ENCODE data around the gene TTLL13.
A peak's percentile ranks its signal among the peaks of the same experiment; 100 is the strongest.
"Not testable (repeated sequence)": the region's sequence is repeated elsewhere in the genome, so short reads cannot be mapped to it uniquely, and the experiment has no call there.

The TTLL13 gene

DNA sequence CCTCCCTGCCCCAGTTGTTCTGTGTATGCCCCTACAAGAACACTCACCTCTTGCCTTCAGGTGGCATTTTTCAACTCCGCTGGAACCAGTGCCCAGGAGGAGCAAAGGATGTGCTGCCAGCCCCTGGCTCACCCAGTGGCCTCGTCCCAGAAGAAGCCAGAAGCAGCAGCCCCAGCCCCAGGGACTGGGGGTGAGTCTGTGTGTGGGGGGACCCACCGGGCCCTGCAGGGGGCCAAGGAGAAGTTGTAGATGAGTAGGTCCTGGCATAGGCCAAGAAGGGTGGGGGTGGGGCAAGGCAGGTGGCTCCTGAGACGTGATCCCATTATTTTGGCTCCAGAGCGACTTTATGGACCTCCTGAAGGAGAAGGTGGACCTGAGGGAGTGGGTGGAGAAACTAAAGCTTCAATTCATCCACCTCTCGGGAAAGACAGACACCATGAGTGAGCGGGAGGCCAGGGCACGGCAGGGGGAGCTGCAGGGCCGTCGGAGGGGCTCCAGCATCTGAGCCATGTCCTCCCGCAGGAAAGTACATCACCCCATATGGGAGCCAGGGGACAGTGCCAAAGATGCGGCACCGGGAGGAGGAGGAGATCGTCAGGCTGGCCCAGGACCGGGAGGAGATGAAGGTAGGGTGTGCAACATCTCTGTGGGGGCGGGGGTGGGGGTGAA lies 45.4 kb downstream of the TTLL13 start:
- DNase-seq (ENCODE audit: low spot score in 2 of 2) = peak in 1 of 2 experiments; percentile 42

GRCh38 chr15:90295270-90295648 lies 45.9 kb downstream of the TTLL13 start:
- no peak for DNase-seq (ENCODE audit: low spot score in 2 of 2)
- Histone ChIP-seq H3K27me3 (ENCODE audit: low read depth) (0 out of 2 replicates have a peak, but pooled peaks cover 2% of the 10 kb centered on the region), H3K4me1 (no peaks in the 10 kb centered on the region), H3K9me3 (no peaks in the 10 kb centered on the region), H3K4me3 (no peak overlapping the region), H3K36me3 (replicated peaks) (no peaks in the 10 kb centered on the region)
- in situ Hi-C loops (cut with MboI; ENCODE audit: low sequenced_read_pairs) = no loop called here

More for the DNA sequence above, 45.4 kb downstream of the TTLL13 start:
- H3K4me1 ChIP-seq = no peaks in the 10 kb centered on the region
- H3K36me3 ChIP-seq (replicated peaks) = no peaks in the 10 kb centered on the region
- in situ Hi-C loops (cut with MboI; ENCODE audit: low sequenced_read_pairs) = no loop called here
- no peaks in the 10 kb centered on the region for H3K9me3 ChIP-seq
- H3K4me3 ChIP-seq = no peak overlapping the region
- 0 out of 2 replicates have a peak, but pooled peaks cover 2% of the 10 kb centered on the region for H3K27me3 ChIP-seq (ENCODE audit: low read depth)

GRCh38 chr15:90296316-90296884 lies 47.0 kb downstream of the TTLL13 start:
- DNase-seq (ENCODE audit: low spot score in 2 of 2); H3K36me3 ChIP-seq (replicated peaks); H3K4me3 ChIP-seq; H3K9me3 ChIP-seq; in situ Hi-C loops (cut with MboI; ENCODE audit: low sequenced_read_pairs); H3K27me3 ChIP-seq (ENCODE audit: low read depth); H3K4me1 ChIP-seq: not testable (repeated sequence)

DNA sequence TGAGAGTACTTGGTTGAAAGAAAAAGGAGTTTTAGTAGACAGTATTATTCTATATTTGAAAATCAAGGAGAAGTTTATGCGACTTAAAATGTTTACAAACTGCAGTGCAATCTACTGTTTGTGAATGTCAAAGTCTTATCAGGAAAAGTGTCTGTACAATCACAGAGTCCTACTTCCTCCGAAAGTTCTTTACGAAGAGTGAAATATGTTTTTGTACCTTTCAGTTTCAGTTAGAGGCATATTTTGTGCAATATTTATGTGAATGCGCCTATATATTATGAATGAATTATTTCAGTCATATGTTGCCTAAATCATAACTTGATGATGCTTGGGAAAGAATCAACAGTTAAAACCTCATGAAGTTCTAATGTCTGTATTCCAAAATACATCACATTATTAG lies 47.7 kb downstream of the TTLL13 start:
- Histone ChIP-seq H3K9me3 (no peaks in the 10 kb centered on the region), H3K4me3 (no peak overlapping the region), H3K4me1 (peaks cover 8% of the 10 kb centered on the region), H3K36me3 (replicated peaks) (no peaks in the 10 kb centered on the region), H3K27me3 (ENCODE audit: low read depth) (0 out of 2 replicates have a peak, but pooled peaks cover 2% of the 10 kb centered on the region)
- in situ Hi-C loops (cut with MboI; ENCODE audit: low sequenced_read_pairs) = no loop called here
- DNase-seq (ENCODE audit: low spot score in 2 of 2) = no peak

- Histone ChIP-seq H3K4me1 (peaks cover 11% of the 10 kb centered on the region), H3K27me3 (ENCODE audit: low read depth) (no peaks in the 10 kb centered on the region), H3K9me3 (no peaks in the 10 kb centered on the region), H3K4me3 (no peak overlapping the region), H3K36me3 (replicated peaks) (no peaks in the 10 kb centered on the region)
- no peak for DNase-seq (ENCODE audit: low spot score in 2 of 2)
- in situ Hi-C loops (cut with MboI; ENCODE audit: low sequenced_read_pairs) = no loop called here
These were observed 51.2 kb downstream of the TTLL13 start for GRCh38 chr15:90300541-90300940.

- in situ Hi-C loops (cut with MboI; ENCODE audit: low sequenced_read_pairs) = no loop called here
- H3K27me3 ChIP-seq (ENCODE audit: low read depth) = no peaks in the 10 kb centered on the region
- H3K36me3 ChIP-seq (replicated peaks) = no peaks in the 10 kb centered on the region
- peaks cover 11% of the 10 kb centered on the region for H3K4me1 ChIP-seq
- peak; percentile 15 to 88 for DNase-seq (ENCODE audit: low spot score in 2 of 2)
- H3K4me3 ChIP-seq = no peak overlapping the region
- no peaks in the 10 kb centered on the region for H3K9me3 ChIP-seq
These were observed 51.8 kb downstream of the TTLL13 start for GRCh38 chr15:90300988-90301706.

DNA sequence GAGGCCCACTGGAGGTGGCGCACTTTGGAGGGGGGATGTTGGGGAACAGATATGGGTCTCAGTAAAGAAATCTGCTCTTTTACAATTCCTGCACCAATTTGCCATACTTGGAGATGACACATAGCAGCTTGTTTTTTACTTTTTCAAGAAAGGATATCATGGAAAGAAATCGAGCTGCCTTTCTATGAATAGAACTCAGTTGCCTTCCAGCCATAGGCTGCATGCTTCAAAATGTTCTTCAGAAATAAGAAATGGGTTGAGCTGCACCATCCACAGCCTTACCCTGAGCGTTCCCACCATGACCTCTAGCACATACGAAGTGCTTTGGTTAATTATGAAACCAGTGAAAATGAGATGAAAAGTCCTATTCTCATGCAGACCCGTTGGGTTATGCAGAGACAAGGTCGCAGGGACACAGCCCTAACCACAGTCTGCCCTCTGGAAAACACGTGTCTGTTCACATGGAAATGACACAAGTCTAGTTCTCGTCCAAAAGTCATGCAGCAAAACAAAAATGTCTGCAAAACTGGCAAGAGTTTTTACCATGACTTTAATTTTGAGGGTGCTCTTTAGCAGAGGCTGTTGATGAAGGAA lies 52.4 kb downstream of the TTLL13 start:
- no peak overlapping the region for H3K4me3 ChIP-seq
- in situ Hi-C loops (cut with MboI; ENCODE audit: low sequenced_read_pairs) = no loop called here
- peak in 1 of 2 experiments; percentile 29 for DNase-seq (ENCODE audit: low spot score in 2 of 2)
- no peaks in the 10 kb centered on the region for H3K9me3 ChIP-seq
- H3K4me1 ChIP-seq = peaks cover 11% of the 10 kb centered on the region
- H3K36me3 ChIP-seq (replicated peaks) = no peaks in the 10 kb centered on the region
- no peaks in the 10 kb centered on the region for H3K27me3 ChIP-seq (ENCODE audit: low read depth)

DNA sequence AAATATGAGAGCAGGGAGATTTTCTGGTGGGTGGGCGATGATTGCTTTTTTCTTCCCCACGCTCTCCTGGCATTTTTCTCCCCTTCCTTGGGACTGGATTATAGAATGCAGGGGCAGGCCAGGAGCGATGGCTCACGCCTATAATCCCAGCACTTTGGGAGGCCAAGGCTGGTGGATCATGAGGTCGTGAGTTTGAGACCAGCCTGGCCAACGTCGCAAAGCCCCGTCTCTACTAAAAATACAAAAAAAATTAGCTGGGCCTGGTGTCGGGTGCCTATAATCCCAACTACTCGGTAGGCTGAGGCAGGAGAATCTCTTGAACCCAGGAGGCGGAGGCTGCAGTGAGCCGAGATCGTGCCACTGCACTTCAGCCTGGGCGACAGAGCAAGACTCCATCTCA lies 56.0 kb downstream of the TTLL13 start:
- DNase-seq (ENCODE audit: low spot score in 2 of 2); in situ Hi-C loops (cut with MboI; ENCODE audit: low sequenced_read_pairs); H3K36me3 ChIP-seq (replicated peaks); H3K4me3 ChIP-seq; H3K9me3 ChIP-seq; H3K27me3 ChIP-seq (ENCODE audit: low read depth): not testable (repeated sequence)
- peaks cover 11% of the 10 kb centered on the region for H3K4me1 ChIP-seq

- Histone ChIP-seq H3K27me3 (ENCODE audit: low read depth) (no peaks in the 10 kb centered on the region), H3K36me3 (replicated peaks) (no peaks in the 10 kb centered on the region), H3K4me1 (peaks cover 11% of the 10 kb centered on the region), H3K4me3 (no peak overlapping the region), H3K9me3 (no peaks in the 10 kb centered on the region)
- DNase-seq (ENCODE audit: low spot score in 2 of 2) = no peak
- in situ Hi-C loops (cut with MboI; ENCODE audit: low sequenced_read_pairs) = no loop called here
These were observed 56.6 kb downstream of the TTLL13 start for GRCh38 chr15:90305932-90306331.

- H3K9me3 ChIP-seq = no peaks in the 10 kb centered on the region
- no peak for DNase-seq (ENCODE audit: low spot score in 2 of 2)
- no peak overlapping the region for H3K4me3 ChIP-seq
- in situ Hi-C loops (cut with MboI; ENCODE audit: low sequenced_read_pairs) = no loop called here
- H3K27me3 ChIP-seq (ENCODE audit: low read depth) = no peaks in the 10 kb centered on the region
- H3K4me1 ChIP-seq = peaks cover 8% of the 10 kb centered on the region
- no peaks in the 10 kb centered on the region for H3K36me3 ChIP-seq (replicated peaks)
These were observed 57.2 kb downstream of the TTLL13 start for GRCh38 chr15:90306560-90306959.

- H3K27me3 ChIP-seq (ENCODE audit: low read depth) = no peaks in the 10 kb centered on the region
- H3K4me3 ChIP-seq = no peak overlapping the region
- H3K9me3 ChIP-seq = no peaks in the 10 kb centered on the region
- H3K36me3 ChIP-seq (replicated peaks) = no peaks in the 10 kb centered on the region
- DNase-seq (ENCODE audit: low spot score in 2 of 2) = no peak
- H3K4me1 ChIP-seq = no peaks in the 10 kb centered on the region
- in situ Hi-C loops (cut with MboI; ENCODE audit: low sequenced_read_pairs) = no loop called here
These were observed 58.3 kb downstream of the TTLL13 start for GRCh38 chr15:90307661-90308060.

DNA sequence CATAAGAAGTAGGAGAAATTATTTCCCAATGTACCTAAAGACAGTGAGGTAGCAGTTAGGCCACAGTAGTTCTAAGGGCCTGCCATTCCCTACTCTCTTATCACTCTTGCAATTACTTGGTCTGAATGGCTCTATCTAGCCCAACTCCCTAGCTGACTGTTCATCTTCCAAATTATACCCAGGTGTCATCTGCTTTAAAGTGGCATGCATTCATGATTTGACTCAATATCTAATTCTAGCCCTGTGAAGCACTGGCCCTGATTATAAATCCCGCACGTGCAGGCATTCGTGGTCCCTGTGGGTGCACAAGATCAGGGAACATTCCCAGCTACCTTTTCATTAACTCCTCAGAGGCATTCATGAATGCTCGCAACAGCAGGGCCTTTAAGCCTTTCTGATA lies 59.7 kb downstream of the TTLL13 start:
- in situ Hi-C loops (cut with MboI; ENCODE audit: low sequenced_read_pairs) = no loop called here
- no peak for DNase-seq (ENCODE audit: low spot score in 2 of 2)
- no peaks in the 10 kb centered on the region for H3K9me3 ChIP-seq

More for the DNA sequence above, 59.7 kb downstream of the TTLL13 start:
- no peaks in the 10 kb centered on the region for H3K4me1 ChIP-seq
- H3K36me3 ChIP-seq (replicated peaks) = no peaks in the 10 kb centered on the region
- no peak overlapping the region for H3K4me3 ChIP-seq
- no peaks in the 10 kb centered on the region for H3K27me3 ChIP-seq (ENCODE audit: low read depth)
